Endometrial microvascular endothelial cells (primary cell): Measurements from ENCODE around the gene CANT1. TPM values are rescaled to one million over a fixed set of nuclear protein-coding genes. Genes with fewer than 3 reads are reported as not detected.
"Not testable (repeated sequence)": the region's sequence is repeated elsewhere in the genome, so short reads cannot be mapped to it uniquely, and the experiment has no call there.

Experiments
- in situ Hi-C: cut with HindIII; loops from 2 replicates; pipeline ENCODE4 v1.10.0; 2017; ENCODE audit warnings: low sequenced_read_pairs, low pct_unique_long_range_greater_than_20kb; ENCODE audit errors: inconsistent ontology term
- total RNA-seq: library from RNA; depleted of rRNA; stranded (reverse); fragments of >200 nt; gene quantifications from one replicate; pipeline ENCODE4 v1.2.3, GENCODE V29; 2015; ENCODE audit errors: inconsistent ontology term

The CANT1 gene
- total RNA-seq, 1 donor from 2014 or later = 89.3 TPM

GRCh38 chr17:79030636-79031035 is 21.1 kb upstream of the CANT1 start:
- in situ Hi-C loops = not testable (repeated sequence)

- in situ Hi-C loops = no loop called here
These were observed 19.9 kb upstream of the CANT1 start for GRCh38 chr17:79029327-79030009.

- in situ Hi-C loops = no loop called here
These were observed 19.1 kb upstream of the CANT1 start for GRCh38 chr17:79028496-79029326.

- in situ Hi-C loops = no loop called here
These were observed 18.4 kb upstream of the CANT1 start for GRCh38 chr17:79027925-79028491.

DNA sequence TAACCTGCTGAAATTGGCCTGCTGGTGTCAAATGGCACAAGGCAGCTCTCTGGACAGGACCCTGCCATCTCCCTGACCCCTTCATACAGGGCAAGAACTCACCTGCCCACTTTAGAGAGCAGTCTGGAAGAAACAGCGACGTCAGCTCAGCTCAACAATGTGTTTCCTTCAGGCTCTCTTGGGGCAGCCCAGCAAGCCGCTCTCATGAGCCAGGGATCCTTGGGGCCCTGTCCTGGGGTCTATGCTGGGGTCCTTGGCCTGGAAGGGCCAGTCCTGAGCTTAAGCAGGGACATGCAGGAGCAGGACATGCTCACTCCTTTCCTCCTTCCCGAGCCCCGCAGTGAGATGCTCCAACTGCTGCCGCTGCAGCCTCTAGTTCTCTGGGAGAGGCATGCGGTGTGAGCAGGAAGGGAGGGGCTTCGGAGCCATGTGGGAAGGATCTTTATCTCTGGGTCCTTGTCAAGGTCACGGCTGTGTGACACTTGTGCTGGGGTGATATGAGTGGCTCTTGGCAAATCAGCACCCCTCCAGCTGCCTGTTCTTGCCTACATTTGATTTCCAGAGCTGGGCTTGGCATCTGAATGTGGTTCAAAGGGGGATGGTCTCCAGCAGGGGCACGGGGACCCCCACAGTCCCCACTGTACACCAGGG is 17.8 kb upstream of the CANT1 start:
- in situ Hi-C loops = no loop called here

DNA sequence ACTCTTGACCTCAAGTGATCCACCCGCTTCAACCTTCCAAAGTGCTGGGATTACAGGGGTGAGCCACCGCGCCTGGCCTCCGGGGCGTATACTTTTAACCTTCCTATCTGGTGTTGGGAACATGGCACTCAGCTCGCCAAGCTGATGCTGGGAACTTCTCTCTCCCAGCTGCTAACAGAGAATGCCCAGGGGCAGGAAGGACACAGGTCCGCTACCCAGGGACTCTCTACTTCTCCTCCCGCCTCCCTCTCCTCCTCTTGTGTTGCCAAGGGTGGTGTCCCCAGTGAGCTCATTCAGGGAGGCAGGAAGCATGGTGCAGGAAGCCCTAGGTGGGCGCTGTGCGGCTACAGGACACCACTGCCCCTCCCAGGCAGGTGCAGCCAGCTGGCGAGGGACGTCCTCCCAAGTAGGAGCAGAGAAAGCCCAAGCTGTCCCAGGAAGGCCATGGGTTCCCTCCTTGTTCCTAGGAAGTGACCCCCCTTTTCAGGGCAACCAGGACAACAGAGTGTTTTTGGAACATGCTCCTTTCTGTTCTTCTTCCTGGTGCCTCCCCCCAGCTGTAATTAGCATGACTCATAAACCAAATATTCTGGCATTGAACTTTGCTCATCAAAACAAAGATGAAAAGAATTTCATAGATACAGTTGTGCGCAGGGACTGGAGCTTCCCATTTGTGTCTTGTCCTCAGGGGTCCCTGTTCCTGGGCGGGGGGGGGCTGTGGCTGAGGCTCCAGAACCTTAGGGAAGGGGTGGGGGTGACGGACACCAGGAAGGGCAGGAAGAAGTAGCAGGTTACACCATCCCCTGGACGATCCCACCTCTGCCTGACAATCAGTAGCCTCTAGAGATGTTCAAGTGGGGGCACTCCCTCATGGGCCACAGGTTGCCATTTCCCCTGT is 17.1 kb upstream of the CANT1 start:
- in situ Hi-C loops = no loop called here

DNA sequence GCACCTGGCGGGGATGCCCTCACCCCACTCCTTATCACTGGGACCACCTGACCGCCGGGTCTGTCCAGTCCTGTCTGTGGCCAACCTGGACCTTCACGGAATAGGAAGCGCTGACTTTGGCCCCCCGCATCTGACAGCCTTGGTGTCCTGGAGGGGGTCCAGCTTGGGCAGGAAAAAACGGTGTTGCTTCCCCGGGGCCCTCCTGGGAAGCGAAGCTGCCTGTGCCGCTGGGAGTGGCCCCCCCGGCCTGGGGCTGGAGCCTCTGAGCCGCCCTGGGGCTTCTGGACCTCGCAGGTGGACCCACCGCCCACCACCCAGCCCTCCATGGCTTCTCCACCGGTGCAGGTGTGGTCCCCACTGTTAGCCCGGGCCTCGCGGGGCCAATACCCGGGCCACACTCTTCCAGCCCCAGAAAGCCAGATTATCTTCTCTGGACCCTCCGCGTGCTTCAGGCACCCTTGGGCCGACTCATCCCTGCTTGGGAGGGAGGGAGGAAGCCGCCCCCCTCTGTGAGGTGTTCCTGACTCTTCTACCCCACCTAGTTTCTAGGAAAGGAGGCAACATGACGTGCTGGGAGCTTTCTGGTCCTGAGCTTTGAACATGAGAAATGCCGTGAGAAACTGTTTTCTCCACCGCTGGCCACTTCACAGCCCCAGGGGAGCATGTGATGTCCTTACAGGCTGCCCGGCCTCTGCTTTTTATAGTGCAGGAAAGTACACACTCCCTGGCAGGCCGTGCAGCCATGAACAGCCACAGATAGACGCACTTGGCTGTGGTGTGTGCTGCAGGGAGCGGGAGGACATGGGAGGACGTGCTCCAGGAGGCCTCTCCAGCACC is 15.6 kb upstream of the CANT1 start:
- in situ Hi-C loops = no loop called here

DNA sequence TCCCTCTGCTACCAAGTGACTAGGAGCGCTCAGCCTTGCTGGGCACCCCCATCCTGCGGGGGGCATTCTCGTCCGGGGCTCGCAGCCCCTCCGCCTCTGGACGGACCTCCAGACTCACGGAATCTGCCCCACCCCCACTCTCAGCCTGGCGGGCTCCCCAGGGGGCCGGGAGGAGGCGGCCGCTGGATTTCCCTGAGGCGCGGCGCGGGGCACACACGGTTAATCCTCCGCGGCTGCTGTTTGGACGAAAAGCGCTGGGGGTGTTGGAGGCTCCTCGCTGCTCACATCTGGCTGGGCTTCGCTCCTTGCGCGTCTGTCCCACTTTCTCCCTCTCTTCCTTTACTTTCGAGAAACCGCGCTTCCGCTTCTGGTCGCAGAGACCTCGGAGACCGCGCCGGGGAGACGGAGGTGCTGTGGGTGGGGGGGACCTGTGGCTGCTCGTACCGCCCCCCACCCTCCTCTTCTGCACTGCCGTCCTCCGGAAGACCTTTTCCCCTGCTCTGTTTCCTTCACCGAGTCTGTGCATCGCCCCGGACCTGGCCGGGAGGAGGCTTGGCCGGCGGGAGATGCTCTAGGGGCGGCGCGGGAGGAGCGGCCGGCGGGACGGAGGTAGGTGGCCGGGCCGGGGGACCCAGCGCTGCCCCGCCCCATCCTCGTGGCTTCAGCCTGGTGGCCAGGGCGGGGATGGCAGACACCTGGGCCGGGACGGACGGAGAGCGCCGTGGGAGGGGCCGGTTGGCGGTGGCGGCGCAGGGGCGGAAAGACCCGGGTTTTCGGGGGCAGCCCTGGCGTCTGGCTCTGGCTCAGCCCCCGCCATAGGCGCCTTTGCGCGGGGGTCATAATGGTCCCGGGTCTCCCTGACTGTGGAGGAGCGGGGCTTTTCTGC is 14.6 kb upstream of the CANT1 start, which contains the start of gene C1QTNF1:
Gene C1QTNF1, plus strand, starts transcription at position 284 of the 886 bp plus-strand sequence. CDS start 19,800 bp downstream, outside the sequence.
- in situ Hi-C loops = no loop called here

DNA sequence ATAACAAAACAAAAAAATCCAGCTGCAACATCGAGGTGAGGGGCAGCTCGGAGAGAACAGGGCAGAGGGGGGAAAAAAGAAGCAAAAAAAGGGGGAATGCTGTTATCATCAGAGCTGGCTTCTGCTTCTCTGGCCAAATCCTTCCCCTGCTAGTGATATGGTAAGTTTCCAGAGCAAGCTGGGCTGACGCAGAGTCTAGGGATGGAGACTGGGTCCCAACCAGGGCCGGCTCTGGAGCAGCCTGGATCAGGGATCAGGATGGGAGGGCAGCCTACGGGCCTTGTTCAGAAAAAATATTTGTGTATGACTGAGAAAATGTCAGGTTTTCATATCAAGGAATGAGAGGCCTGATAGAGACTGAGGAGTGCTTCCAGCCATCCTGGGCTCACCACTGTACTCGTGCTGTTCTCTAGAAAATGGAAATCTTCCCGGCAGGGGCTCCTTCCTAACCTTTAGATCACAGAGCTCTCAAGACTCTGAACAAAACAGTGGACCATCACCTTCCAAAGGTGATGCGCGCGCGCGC is 13.7 kb upstream of the CANT1 start:
- in situ Hi-C loops = no loop called here

- in situ Hi-C loops = no loop called here
These were observed 13.0 kb upstream of the CANT1 start for GRCh38 chr17:79022507-79022991.

DNA sequence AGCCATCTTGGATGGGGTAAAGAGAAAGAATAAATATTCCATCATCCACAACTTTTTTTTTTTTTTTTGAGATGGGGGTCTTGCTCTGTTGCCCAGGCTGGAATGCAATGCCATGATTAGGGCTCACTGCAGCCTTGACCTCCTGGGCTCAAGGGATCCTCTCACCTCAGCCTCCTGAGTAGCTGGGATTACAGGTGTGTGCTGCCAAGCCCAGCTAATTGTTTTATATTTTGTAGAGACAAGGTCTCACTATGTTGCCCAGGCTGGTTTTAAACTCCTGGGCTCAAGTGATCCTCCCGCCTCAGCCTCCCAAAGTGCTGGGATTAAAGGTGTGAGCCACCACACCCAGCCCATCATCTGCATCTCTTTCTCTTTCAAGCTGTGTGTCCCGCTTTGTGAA is 12.4 kb upstream of the CANT1 start:
- in situ Hi-C loops = not testable (repeated sequence)

DNA sequence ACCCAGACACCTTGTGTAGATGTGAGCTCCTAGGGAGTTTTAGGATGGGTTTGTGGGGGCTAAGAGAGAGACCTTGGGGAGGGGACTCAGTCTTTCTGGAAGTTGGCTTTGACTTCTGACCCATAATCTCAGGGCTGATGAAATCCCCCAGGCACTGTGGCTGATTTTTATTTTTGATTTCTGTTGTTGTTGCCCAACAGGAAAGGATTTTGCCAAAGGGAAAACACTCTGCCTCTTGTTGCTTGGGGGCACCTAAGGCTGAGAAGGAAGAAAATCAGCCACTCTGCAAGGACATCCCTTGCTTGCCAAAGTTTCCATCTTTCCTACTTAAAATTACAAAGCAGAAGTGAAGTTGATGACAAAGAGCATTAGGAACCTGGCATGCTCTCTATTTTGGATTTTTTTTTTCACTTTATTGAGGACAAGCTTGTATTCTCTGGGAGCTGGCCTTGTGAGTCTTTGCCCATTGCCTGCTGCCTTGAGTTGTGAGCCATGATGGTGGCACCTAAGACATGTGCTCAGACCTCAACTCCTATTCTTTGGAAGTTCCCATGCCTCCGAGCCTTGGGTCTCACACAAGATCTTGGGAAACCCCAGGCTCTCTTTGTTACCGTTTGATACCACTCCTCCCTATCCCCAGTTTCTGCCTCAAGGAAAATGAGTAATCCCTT is 11.2 kb upstream of the CANT1 start:
- in situ Hi-C loops = no loop called here

DNA sequence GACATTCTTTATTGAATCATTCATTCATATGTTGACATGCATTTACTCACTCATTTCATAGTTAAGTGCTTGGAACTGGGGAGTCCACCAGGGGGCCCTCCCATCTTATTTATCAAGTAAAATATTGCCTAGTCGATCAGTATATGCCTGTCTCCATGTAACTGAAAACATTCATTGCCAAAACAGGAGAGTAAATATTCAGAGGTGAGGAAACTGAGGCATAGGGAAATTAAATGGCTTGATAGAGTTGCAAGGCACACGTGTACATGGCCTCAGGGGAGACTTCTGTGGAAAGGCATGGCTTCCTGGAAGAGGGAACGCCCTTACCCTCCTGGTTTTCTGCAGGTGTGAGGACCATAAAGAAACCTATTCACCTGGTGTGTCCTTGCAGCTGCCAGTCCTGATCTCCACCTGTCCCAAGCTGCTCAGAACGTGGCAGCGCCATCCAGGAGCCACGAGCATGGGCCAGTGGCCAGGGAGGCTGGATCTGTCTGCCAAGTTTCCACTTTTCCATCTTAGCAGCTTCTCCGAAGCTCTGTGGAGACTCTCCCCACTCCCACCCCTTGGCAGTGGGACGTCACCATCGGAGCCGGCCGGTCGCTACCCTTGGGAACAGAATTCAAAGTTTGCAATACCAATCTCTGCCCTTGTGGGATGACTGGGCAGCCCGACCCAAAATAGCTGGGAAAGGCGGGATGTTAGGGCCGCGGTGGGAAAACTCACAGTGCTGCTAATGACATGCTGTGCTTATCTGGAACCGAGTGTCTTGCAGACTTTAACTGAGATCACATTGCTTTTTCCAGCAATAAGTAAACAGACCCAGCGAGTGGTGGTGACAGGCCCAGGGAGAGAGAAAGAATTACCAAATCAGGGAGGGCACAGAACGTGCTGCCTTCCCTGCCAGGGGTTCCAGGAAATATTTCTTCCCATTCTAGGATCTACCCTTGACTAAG is 10.3 kb upstream of the CANT1 start:
- in situ Hi-C loops = no loop called here

DNA sequence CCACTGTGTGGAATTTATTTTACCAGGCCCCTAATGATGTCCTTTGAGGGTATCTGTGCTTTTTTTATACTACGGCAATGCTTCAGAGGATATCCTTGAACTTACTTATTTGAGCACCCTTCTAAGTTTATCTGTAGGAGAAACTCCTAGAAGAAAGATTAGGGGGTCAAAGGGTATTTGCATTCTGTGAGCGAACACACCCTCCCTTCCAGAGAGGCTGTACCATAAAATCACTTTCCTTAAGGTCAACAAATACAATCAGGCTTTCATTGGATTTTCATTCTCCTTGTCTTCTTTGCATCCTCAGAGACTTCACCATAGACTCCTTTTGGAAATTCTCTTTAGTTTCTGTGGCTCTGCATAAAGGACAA is 9.7 kb upstream of the CANT1 start:
- in situ Hi-C loops = no loop called here

DNA sequence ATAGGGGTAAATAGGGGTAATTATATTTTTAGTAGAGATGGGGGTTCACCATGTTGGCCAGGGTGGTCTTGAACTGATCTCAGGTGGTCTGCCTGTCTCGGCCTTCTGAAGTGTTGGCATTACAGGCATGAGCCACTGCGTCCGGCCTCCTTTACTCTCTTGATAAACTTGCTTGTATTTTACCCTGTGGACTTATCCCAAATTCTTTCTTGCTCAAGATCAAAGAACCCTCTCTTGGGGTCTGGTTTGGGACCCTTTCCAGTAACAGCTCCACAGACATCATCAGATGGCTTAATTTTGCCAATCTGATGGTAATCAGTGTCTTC is 8.8 kb upstream of the CANT1 start:
- in situ Hi-C loops = no loop called here
